ENCODE data around the gene GALNT2. TPM values are rescaled to one million over a fixed set of nuclear protein-coding genes. Genes with fewer than 3 reads are reported as not detected.

GALNT2 gene
- total and polyA plus RNA-seq, 9 of the 15 experiments (the other 6 are each of a cell fraction or from before 2014, with no cell fraction given): 1.6 to 106 (median 51.9) TPM

- peak; percentile 95 for TF ChIP-seq ZNF41 (CRISPR knock-in tag; conservative IDR thresholded peaks at IDR 0.05)
- TF ChIP-seq HNRNPK (IDR thresholded peaks at IDR 0.05; ENCODE audit: low read depth, low read length, poor library complexity, severe bottlenecking): no peak
- TF ChIP-seq REST (IDR thresholded peaks at IDR 0.05; ENCODE audit: borderline replicate concordance): no peak
- peak; percentile 74; the same call in 1 of the 2 replicates for TF ChIP-seq REST (CRISPR knock-in tag; IDR thresholded peaks at IDR 0.05; ENCODE audit: low read depth)
- TF ChIP-seq MTA2 (IDR thresholded peaks at IDR 0.05; ENCODE audit: low read depth): no peak
- no peak for TF ChIP-seq USF2 (CRISPR knock-in tag; IDR thresholded peaks at IDR 0.05)
- no peak for TF ChIP-seq NR0B1 (IDR thresholded peaks at IDR 0.05; ENCODE audit: partially characterized antibody)
- peak in 1 of 2 experiments; percentile 84; a peak in 2 of 4 replicates for TF ChIP-seq MAZ (CRISPR knock-in tag; conservative IDR thresholded peaks at IDR 0.05 in 1 of 2, IDR thresholded peaks at IDR 0.05 in 1 of 2)
- no peak for TF ChIP-seq NCOA2 (IDR thresholded peaks at IDR 0.05; ENCODE audit: partially characterized antibody in 2 of 2)
- no peak for TF ChIP-seq HNRNPH1 (optimal IDR thresholded peaks at IDR 0.05; ENCODE audit: low read depth, low read length)
- no peak for TF ChIP-seq ZNF184 (CRISPR knock-in tag; IDR thresholded peaks at IDR 0.05)
- no peak for TF ChIP-seq E2F5 (CRISPR knock-in tag; IDR thresholded peaks at IDR 0.05)
- TF ChIP-seq GATA2 (CRISPR knock-in tag; IDR thresholded peaks at IDR 0.05): no peak
- TF ChIP-seq ZFPM2 (CRISPR knock-in tag; IDR thresholded peaks at IDR 0.05): peak; percentile 88; the same call in 1 of the 2 replicates
- TF ChIP-seq HMBOX1 (IDR thresholded peaks at IDR 0.05): no peak
Observed at GRCh38 chr1:230151924-230152468, 85.0 kb downstream of the GALNT2 start (continued).

Data from K562 (cell line).